Heart right ventricle (tissue), 16 donors: ENCODE data around the gene SGCA. TPM values are rescaled to one million over a fixed set of nuclear protein-coding genes. Genes with fewer than 3 reads are reported as not detected.

ENCODE experiments used
- ATAC-seq, 8 donors: fragments of 200-7000 bp; cut with Tn5 transposase; one replicate each; pipeline ENCODE4 v1.9.1; 2020; ENCODE audit warnings: mild to moderate bottlenecking in 8 of 8, moderate library complexity in 8 of 8, moderate number of reproducible peaks in 1 of 8
- DNase-seq, 2 donors: peaks; one replicate each; pipeline ENCODE4 v3.0.0-alpha.2; 2020
- H3K27ac ChIP-seq, 10 donors: fragments of 200-600 bp; sonication (generic) in 2 of 10; one replicate each; pipeline versions ENCODE4 v1.5.0 to v1.8.0; 2020 to 2022; ENCODE audit warnings: mild to moderate bottlenecking in 3 of 10
- H3K27me3 ChIP-seq, 7 donors: fragments of 200-600 bp; one replicate each; pipeline ENCODE4 v1.8.0; 2021 to 2022; ENCODE audit warnings: mild to moderate bottlenecking in 2 of 7
- H3K36me3 ChIP-seq, 9 donors: fragments of 200-600 bp; sonication (generic) in 1 of 9; one replicate each; pipeline versions ENCODE4 v1.5.0 to v1.8.0; 2020 to 2022; ENCODE audit warnings: mild to moderate bottlenecking in 2 of 9
- H3K4me1 ChIP-seq, 9 donors: fragments of 200-600 bp; sonication (generic) in 1 of 9; one replicate each; pipeline versions ENCODE4 v1.5.0 to v1.8.0; 2020 to 2022; ENCODE audit warnings: mild to moderate bottlenecking in 4 of 9
- H3K4me3 ChIP-seq, 10 donors: fragments of 200-600 bp; sonication (generic) in 2 of 10; one replicate each; pipeline versions ENCODE4 v1.5.0 to v1.8.0; 2020 to 2022; ENCODE audit warnings: mild to moderate bottlenecking in 7 of 10, moderate library complexity in 2 of 10
- H3K9me3 ChIP-seq, 11 donors: fragments of 200-600 bp in 10 of 11; sonication (generic) in 2 of 11; one replicate each; pipeline versions ENCODE4 v1.5.0 to v1.8.0; 2013 to 2022; ENCODE audit warnings: mild to moderate bottlenecking in 2 of 11, control low read depth in 1 of 11, moderate library complexity in 1 of 11
- WGBS, 2 donors: extraction: QIAGEN DNeasy Blood & Tissue Kit; methylation state at CpG; one replicate each; pipeline ENCODE4 v1.1.7; 2013; ENCODE audit warnings: inconsistent platforms in 1 of 2; 5-methylcytosine and 5-hydroxymethylcytosine counted together
- intact Hi-C, 10 donors: fragments of 100-400 bp; cut with DNase I; formaldehyde crosslinking; loops; one replicate each; pipeline versions ENCODE4 v1.11.1 to v1.14.2; 2022
- polyA plus RNA-seq, 2 donors: library from polyadenylated mRNA; stranded (reverse); fragments of 200-250 nt; gene quantifications; one replicate each; pipeline ENCODE4 v1.2.3, GENCODE V29; 2013
- total RNA-seq, 10 donors: library from RNA; stranded (reverse); fragmentation: NEBNext Ultra II Directional in 3 of 10; extraction: Animal tissue kit (Norgen Biotek cat#: 25700) in 3 of 10; gene quantifications; one replicate each; pipeline versions ENCODE4 v1.2.1 to v1.2.4, GENCODE V29; 2021 to 2023
- TF ChIP-seq, protein P1 (sequence below), 9 donors: fragments of 200-600 bp; sonication (generic) in 2 of 9; IDR thresholded peaks; one replicate each; pipeline versions ENCODE4 v1.5.0 to v1.8.0; 2021 to 2022; ENCODE audit warnings: antibody characterized with exemption in 9 of 9, mild to moderate bottlenecking in 5 of 9, moderate library complexity in 1 of 9
- donor health status: Arrhythmogenic right ventricular cardiomyopathy.
- donor health status: ischemic (EF 13 %, LVEDD 7.1; RV severe dilation, severe dysfunction).
- donor health status: healthy with polysubstance abuse.
- donor health status: DM: no; HTN: yes; CAD: no.
- donor health status: DM: no; HTN: no; CAD: no.
- donor health status: ischemic (EF 25% LVEDD 6.9; RV normal size, moderate dysfunction).
- donor health status: ischemic (EF 25% LVEDD 5.7; RV mildly dilated, moderate dysfunction).
- donor health status: healthy.
- donor health status: DM: yes; HTN: yes; CAD: no.
- donor health status: Ischemic cardiomyopathy.
- donor health status: ischemic (EF 35%, LVEDD 5.7; RV mildly dilated, moderate dysfunction).
- donor health status: nonischemic (EF 11% LVEDD 7.7; RV severe dilation, severe dysfunction).
- donor health status: DM: yes; HTN: yes; CAD: no.
- donor health status: PGD.
- donor health status: ischemic (EF 29% LVEDD 5.4; RV normal size, mild dysfunction).
- donor health status: nonischemic (EF 23%, LVEDD 6.1; RV moderate dilation, normal function).

The SGCA gene
- total and polyA plus RNA-seq, 12 donors = 136 to 314 (median 158) TPM

DNA sequence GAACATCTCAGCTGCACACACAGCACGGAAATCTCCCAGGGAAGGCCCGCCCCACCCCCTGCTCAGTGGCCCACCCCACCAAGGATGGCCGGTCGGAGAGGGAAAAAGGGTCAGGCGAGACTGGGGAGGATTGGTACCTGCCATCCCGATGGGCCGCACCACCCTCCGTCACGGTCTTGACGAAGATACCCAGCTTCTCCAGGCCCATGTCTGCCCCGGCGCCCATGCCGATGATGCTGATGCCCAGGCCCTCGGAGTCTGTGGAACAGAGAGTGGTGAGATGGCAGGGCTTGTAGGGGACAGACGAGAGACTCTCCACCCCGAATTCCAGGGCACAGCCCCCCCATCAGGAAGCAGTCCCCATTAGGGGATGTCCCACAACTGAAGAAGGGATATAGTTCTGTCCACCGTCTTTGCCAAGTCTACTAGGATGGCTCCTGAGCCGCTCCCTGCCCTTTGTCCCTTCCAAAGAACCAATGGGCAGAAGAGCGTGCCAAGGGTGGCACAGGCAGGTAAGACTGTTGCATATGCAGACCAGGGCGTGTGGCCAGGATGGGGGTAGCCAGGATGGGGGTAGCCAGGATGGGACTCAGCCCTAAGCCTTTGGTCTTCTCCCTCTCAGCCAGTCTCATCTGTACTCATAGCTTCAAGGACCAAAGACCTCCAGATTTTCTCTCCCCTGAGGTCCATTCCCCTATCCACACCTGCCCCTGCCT is 22.2 kb upstream of the SGCA start:
- Histone ChIP-seq H3K4me3 (no peak overlapping the region), H3K4me1 (peaks cover 37 to 89% (median 77%) of the 10 kb centered on the region in 9 donors), H3K27me3 (no peaks in the 10 kb centered on the region), H3K9me3 (no peaks in the 10 kb centered on the region), H3K27ac (no peak overlapping the region), H3K36me3 (peaks cover 0 to 79% (median 48%) of the 10 kb centered on the region in 9 donors)
- ATAC-seq (no peak), DNase-seq (no peak)
- TF ChIP-seq, protein P1, sequence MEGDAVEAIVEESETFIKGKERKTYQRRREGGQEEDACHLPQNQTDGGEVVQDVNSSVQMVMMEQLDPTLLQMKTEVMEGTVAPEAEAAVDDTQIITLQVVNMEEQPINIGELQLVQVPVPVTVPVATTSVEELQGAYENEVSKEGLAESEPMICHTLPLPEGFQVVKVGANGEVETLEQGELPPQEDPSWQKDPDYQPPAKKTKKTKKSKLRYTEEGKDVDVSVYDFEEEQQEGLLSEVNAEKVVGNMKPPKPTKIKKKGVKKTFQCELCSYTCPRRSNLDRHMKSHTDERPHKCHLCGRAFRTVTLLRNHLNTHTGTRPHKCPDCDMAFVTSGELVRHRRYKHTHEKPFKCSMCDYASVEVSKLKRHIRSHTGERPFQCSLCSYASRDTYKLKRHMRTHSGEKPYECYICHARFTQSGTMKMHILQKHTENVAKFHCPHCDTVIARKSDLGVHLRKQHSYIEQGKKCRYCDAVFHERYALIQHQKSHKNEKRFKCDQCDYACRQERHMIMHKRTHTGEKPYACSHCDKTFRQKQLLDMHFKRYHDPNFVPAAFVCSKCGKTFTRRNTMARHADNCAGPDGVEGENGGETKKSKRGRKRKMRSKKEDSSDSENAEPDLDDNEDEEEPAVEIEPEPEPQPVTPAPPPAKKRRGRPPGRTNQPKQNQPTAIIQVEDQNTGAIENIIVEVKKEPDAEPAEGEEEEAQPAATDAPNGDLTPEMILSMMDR (IDR thresholded peaks at IDR 0.05) = no peak
- WGBS, 2 donors = 94% methylated on average over 20 of the region's 20 CpGs
- intact Hi-C loops = loop anchor here in 1 of 10 donors (5.0 kb wide), 1 partner anchor 34 kb away; no protein-coding TSS in a partner anchor

DNA sequence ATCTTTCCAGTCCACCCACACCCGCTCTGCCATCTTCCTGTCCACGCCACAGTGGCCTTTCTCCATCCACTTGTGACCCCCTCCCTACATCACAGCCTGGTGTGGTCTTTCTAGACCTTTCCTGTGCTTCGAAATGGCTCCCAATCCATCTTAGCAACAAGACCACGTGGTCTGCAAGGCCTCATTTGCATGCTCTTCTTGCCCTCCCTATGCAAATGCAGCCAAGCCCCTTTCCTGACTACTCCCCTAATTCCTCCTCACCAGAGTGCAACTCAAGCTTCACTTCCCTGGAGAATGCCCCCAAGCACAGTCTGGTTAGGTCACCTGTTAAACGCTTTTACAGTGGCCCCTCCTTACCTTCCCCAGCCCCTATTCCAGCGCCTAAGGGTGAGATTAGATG is 21.4 kb upstream of the SGCA start:
- ATAC-seq = no peak
- Histone ChIP-seq H3K4me3 (no peak overlapping the region), H3K4me1 (peaks cover 37 to 94% (median 82%) of the 10 kb centered on the region in 9 donors), H3K36me3 (peaks cover 0 to 71% (median 40%) of the 10 kb centered on the region in 9 donors), H3K27ac (peak overlapping the region in 5 of 10 donors; percentile 5 to 98 (median 96)), H3K27me3 (no peaks in the 10 kb centered on the region), H3K9me3 (no peaks in the 10 kb centered on the region)
- intact Hi-C loops = loop anchor here in 1 of 10 donors (5.0 kb wide), 1 partner anchor 33 kb away; no protein-coding TSS in a partner anchor
- TF ChIP-seq, protein P1 (IDR thresholded peaks at IDR 0.05) = no peak
- no peak for DNase-seq
- WGBS, 2 donors = 72 to 78% methylated on average over 6 of the region's 6 CpGs

DNA sequence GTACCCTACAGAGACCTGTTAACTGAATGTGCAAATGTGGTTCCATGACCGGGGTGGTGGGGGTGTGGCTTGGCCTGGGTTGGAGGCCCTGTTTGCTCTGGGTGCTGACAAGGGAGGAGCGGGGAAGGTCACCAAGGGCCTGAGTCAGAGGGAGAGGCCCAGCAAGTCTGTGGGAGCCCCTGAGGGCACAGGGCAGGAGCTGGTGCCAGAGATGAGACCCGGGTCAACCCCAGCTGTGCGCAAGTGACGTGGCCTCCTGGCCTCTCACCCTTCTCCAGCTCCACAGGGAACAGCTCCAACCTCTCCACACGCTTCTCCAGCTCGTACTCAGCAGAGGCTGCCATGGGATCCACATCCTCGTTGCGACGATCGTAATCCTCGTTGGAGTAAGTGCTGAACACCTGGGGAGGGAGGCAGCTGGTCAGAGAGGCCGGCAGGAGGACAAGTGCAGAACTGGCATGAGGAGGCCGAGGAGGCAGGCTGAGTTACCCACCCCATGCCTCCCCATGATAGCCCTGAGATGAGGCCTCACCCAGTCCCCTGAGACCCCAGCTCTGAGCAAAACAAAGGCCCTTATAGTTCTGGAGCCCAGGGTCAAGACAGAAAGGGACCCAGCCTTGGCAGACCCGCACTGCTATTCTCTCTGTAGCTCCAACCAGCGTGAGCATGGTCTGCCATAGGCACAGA is 20.8 kb upstream of the SGCA start:
- TF ChIP-seq, protein P1 (IDR thresholded peaks at IDR 0.05) = no peak
- Histone ChIP-seq H3K9me3 (no peaks in the 10 kb centered on the region), H3K4me3 (peak overlapping the region in 1 of 10 donors; percentile 88), H3K36me3 (peaks cover 0 to 65% (median 36%) of the 10 kb centered on the region in 9 donors), H3K27ac (peak overlapping the region in 7 of 10 donors; percentile 6 to 99 (median 98)), H3K4me1 (peaks cover 32 to 91% (median 75%) of the 10 kb centered on the region in 9 donors), H3K27me3 (no peaks in the 10 kb centered on the region)
- DNase-seq (peak in 1 of 2 donors; percentile 66), ATAC-seq (peak in 1 of 8 donors; percentile 30)
- intact Hi-C loops = loop anchor here in 1 of 10 donors (5.0 kb wide), 1 partner anchor 32 kb away; no protein-coding TSS in a partner anchor
- WGBS, 2 donors = 44 to 60% methylated on average over 16 of the region's 16 CpGs

DNA sequence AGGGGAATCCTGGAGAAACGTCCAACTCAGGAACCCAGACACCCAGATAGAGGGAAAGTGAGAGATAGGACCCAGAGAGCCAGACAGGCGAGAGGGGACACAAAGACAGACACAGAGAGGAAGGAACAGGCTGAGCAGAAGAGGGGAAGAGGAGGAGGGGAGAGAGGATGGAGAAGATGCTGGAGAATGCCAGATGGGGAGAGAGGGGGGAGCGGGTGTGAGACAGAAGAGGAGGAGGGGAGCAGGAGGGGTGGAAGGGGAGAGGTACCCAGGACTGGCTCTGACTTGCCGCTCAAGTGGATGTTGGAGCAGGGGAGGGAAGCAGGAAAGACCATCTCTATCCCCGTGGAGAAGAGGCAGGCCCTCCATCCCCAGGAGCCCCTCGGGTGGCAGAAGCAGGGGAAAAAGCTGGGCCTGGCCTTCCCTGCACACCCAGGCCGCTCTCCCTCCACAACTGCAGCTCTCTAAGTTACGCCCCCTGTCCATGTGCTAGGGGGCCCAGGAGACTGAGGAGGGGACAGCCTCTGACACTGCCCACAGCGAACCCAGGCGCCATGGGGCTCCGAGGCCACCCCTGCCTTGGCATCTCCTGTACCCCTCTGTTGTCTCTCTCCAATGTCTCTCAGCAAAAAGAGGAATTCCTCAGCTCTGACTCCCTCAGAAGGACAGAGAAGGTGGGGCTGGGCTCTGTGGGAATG is 20.1 kb upstream of the SGCA start:
- DNase-seq = no peak
- H3K9me3 ChIP-seq = no peaks in the 10 kb centered on the region
- H3K27me3 ChIP-seq = no peaks in the 10 kb centered on the region
- peaks cover 0 to 58% (median 33%) of the 10 kb centered on the region in 9 donors for H3K36me3 ChIP-seq
- peak overlapping the region in 8 of 10 donors; percentile 93 to 99 (median 98) for H3K27ac ChIP-seq
- TF ChIP-seq, protein P1 (IDR thresholded peaks at IDR 0.05) = no peak
- intact Hi-C loops = no loop called here
- ATAC-seq = no peak
- peak overlapping the region in 5 of 10 donors; percentile 5 to 89 (median 86) for H3K4me3 ChIP-seq
- peaks cover 28 to 85% (median 69%) of the 10 kb centered on the region in 9 donors for H3K4me1 ChIP-seq
- WGBS, 2 donors = 59 to 61% methylated on average over 11 of the region's 11 CpGs
